ENCODE results near the gene TCEAL3.
"Not testable (repeated sequence)": the region's sequence is repeated elsewhere in the genome, so short reads cannot be mapped to it uniquely, and the experiment has no call there.

GRCh38 chrX:103592295-103592694 is 15.5 kb upstream of the TCEAL3 start:
- TF ChIP-seq POLR2AphosphoS2 (conservative IDR thresholded peaks at IDR 0.05; ENCODE audit: low read length); CTCF (IDR thresholded peaks at IDR 0.05); POLR2A (IDR thresholded peaks at IDR 0.05; ENCODE audit: low read length); EHF (CRISPR knock-in tag; IDR thresholded peaks at IDR 0.05): not testable (repeated sequence)
